Neural crest cell (in vitro differentiated cells): ENCODE measurements around the gene GSC. TPM values are rescaled to one million over a fixed set of nuclear protein-coding genes. Genes with fewer than 3 reads are reported as not detected.
A peak's percentile ranks its signal among the peaks of the same experiment; 100 is the strongest.

Source experiments
- DNase-seq: peaks from one replicate; pipeline ENCODE4 v3.0.0; 2021; ENCODE audit warnings: low read depth, mixed read lengths, low spot score
- H3K27ac Mint-ChIP-seq: one replicate; pipeline ENCODE4 v1.8.0; 2021; ENCODE audit warnings: mild to moderate bottlenecking, mixed read lengths; ENCODE audit not compliant: unreplicated experiment
- H3K27me3 Mint-ChIP-seq: 2 replicates; pipeline ENCODE4 v1.8.0; 2021; ENCODE audit warnings: low read depth, mild to moderate bottlenecking, mixed read lengths
- H3K36me3 Mint-ChIP-seq: 2 replicates; pipeline ENCODE4 v1.8.0; 2021; ENCODE audit warnings: low read depth, mild to moderate bottlenecking, mixed read lengths
- H3K4me1 Mint-ChIP-seq: 2 replicates; pipeline ENCODE4 v1.8.0; 2021; ENCODE audit warnings: mixed read lengths
- H3K4me3 Mint-ChIP-seq: one replicate; pipeline ENCODE4 v1.8.0; 2021; ENCODE audit warnings: mild to moderate bottlenecking, mixed read lengths
- H3K9me3 Mint-ChIP-seq: 2 replicates; pipeline ENCODE4 v1.8.0; 2021; ENCODE audit warnings: mixed read lengths
- total RNA-seq: library from RNA; stranded (reverse); gene quantifications from 2 replicates; pipeline ENCODE4 v1.2.1, GENCODE V29; 2021
- TF ChIP-seq, protein P1 (sequence below): fragments of 200-600 bp; sonication (generic); conservative IDR thresholded peaks from 2 replicates; pipeline ENCODE4 v1.5.0; 2021; ENCODE audit warnings: antibody characterized with exemption, mild to moderate bottlenecking

The GSC gene
- total RNA-seq, 1 donor from 2014 or later = not detected

DNA sequence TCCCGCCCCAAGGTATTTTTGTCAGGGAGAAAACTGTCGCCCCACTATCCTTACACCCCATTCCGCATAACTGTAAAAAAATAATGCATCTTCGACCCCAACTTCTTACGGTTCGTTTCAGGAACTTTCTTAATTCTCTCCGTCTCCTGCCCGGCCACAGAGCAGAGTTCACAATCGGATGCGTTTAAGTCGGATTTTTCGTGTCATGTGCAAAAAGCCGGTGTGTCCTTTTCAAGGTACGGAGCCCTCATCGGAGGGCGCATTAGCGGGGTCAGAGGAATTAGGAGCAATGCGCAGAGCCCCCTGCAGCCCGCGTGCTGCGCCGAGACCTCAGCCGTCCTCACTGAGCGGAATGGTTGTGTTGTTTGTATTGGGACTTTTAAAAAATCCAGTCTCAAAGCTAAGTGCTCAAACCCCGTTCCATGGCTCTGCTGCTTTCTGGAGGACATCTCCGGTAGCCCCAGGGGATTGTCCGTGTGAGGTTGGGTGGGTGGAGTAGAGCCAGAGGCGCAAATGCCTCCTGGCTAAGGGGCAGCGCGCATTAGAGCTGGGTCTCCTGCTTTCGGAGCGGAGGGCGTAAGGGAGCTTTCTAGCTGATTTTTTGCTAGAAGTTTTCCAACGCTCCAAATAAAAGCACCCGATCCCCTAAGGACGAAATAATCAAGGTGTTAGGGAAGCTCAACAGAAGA lies 3.9 kb upstream of the GSC start:
- no peak overlapping the region for H3K27ac Mint-ChIP-seq
- peak overlapping the region; percentile 28 for H3K4me3 Mint-ChIP-seq
- TF ChIP-seq, protein P1, sequence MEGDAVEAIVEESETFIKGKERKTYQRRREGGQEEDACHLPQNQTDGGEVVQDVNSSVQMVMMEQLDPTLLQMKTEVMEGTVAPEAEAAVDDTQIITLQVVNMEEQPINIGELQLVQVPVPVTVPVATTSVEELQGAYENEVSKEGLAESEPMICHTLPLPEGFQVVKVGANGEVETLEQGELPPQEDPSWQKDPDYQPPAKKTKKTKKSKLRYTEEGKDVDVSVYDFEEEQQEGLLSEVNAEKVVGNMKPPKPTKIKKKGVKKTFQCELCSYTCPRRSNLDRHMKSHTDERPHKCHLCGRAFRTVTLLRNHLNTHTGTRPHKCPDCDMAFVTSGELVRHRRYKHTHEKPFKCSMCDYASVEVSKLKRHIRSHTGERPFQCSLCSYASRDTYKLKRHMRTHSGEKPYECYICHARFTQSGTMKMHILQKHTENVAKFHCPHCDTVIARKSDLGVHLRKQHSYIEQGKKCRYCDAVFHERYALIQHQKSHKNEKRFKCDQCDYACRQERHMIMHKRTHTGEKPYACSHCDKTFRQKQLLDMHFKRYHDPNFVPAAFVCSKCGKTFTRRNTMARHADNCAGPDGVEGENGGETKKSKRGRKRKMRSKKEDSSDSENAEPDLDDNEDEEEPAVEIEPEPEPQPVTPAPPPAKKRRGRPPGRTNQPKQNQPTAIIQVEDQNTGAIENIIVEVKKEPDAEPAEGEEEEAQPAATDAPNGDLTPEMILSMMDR = no peak
- H3K27me3 Mint-ChIP-seq = peaks cover 98% of the 10 kb centered on the region
- peaks cover 3% of the 10 kb centered on the region for H3K36me3 Mint-ChIP-seq
- H3K9me3 Mint-ChIP-seq = no peaks in the 10 kb centered on the region
- H3K4me1 Mint-ChIP-seq = peaks cover 28% of the 10 kb centered on the region
- DNase-seq = no peak

DNA sequence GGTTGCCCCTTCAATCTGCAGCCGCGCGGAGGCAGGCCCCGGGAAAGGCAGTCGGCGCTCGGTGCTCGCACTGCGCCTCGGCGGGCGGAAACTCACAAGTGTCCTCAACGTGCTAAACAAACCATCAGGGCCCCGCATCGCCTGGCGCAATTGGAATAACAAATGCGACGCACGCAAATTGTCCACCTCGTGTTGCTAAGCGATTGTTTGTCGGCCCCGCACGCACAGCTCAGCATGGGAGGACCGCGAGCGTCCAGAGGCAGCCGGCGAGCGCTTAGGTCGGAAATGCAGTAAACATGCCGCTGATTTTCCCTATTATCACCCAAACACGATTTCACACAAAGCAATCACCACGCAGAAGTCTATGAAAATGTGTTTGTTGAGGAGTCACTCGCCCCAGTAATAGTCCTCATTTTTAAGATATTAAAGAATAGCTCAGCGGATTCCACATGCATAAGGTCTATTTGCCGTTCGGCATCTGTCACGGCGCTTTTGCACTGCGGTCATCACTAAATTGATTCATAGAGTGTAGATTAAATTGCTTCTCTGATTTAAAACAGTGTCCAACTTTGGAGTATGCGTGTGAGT lies 3.2 kb upstream of the GSC start:
- TF ChIP-seq, protein P1 = no peak
- H3K27me3 Mint-ChIP-seq = peaks cover 98% of the 10 kb centered on the region
- H3K4me1 Mint-ChIP-seq = peaks cover 33% of the 10 kb centered on the region
- no peaks in the 10 kb centered on the region for H3K9me3 Mint-ChIP-seq
- H3K36me3 Mint-ChIP-seq = peaks cover 3% of the 10 kb centered on the region
- peak overlapping the region; percentile 28 for H3K4me3 Mint-ChIP-seq
- H3K27ac Mint-ChIP-seq = no peak overlapping the region
- DNase-seq = peak; percentile 28

DNA sequence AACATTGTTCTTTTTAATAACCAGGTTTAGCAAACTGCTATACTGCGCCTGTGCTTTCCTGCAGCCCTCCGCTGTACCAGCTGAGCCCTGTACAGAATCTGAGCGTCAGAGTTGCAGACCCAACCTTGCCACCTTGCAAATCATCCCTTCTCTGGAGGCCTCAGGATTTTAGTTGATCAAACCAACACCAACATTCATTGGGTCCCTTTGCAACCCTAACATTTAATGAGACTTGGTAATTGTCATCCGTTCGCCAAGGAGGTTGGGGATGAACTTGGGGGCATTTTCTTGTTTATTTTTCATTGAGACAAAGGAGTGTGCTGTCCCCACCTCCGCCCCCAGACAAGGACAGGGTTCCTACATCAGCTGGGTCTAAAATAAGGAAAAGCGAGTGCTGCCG lies 2.6 kb upstream of the GSC start:
- peaks cover 37% of the 10 kb centered on the region for H3K4me1 Mint-ChIP-seq
- peak overlapping the region; percentile 44 for H3K4me3 Mint-ChIP-seq

DNA sequence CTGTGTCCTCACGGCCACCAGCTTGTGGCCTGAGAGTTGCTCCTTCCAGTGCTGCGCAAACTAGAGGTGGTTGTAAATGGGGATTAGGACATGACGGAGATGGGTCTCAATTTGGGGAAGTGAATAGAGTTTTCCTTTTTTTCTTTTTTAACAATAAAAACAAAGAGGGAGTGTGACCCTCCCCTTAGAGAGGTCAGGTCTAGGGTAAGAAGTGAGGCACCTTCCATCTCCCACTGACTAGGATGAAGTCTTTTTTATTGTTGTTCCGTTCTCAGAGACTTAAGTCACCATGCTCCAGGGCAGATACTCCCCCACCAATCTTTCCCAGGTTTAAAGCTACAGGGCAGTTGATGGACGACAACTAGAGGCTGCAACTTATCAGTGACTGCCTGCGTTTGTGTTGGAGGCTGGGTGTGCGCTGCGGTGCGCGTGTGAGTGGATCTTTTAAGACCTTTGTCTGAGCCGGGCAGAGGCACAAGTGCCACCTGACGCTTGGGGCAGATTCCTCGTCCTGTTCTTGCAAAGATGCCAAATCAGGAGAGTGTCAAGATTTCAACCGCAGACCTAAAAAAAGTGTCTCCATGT lies 2.1 kb upstream of the GSC start:
- H3K4me1 Mint-ChIP-seq = peaks cover 38% of the 10 kb centered on the region
- peaks cover 98% of the 10 kb centered on the region for H3K27me3 Mint-ChIP-seq
- H3K36me3 Mint-ChIP-seq = peaks cover 3% of the 10 kb centered on the region
- H3K27ac Mint-ChIP-seq = no peak overlapping the region
- H3K9me3 Mint-ChIP-seq = no peaks in the 10 kb centered on the region
- DNase-seq = no peak
- TF ChIP-seq, protein P1 = no peak
- peak overlapping the region; percentile 44 for H3K4me3 Mint-ChIP-seq

More for the DNA sequence above, 2.6 kb upstream of the GSC start:
- H3K27ac Mint-ChIP-seq = peak overlapping the region; percentile 68
- TF ChIP-seq, protein P1 = no peak
- H3K27me3 Mint-ChIP-seq = peaks cover 98% of the 10 kb centered on the region
- no peaks in the 10 kb centered on the region for H3K9me3 Mint-ChIP-seq
- peaks cover 3% of the 10 kb centered on the region for H3K36me3 Mint-ChIP-seq
- no peak for DNase-seq

DNA sequence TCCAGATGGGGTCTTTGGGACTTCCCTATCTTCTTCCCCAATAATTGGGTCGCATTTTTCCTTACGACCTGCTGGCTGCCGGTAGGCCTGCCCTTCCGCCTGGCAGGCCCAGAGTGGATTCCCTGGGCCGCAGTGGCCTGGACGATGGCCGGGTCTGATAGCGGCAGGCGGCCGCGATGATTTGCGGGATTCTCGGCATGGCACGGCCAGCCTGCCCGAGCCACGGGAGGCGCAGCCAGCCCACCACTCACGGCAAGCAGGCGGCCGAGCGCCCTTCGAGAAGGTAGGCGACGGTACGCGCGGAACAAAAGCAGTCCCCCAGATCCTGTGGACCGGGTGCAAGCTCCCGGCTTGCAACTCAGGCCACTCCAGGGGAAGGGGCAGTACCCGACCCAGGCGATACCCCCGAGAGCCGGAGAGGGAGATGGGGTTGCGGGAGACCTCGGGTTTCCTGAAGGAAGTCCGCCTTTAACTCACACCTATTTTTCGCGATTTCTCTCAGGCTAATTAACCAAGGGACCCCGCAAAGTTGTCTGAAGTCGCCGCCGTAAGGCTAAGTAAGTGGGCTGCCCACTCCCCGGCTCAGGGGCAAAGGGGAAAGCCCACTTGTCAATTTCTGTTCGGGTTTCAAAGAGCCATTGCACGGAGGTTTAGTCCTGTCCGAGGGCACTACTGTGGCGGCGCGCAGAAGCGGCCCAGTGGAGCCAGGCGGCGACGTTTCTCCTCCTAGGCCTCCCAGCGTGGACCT lies 1.4 kb upstream of the GSC start:
- TF ChIP-seq, protein P1 = no peak
- Mint-ChIP-seq H3K4me1 (peaks cover 42% of the 10 kb centered on the region), H3K9me3 (no peaks in the 10 kb centered on the region), H3K36me3 (peaks cover 3% of the 10 kb centered on the region), H3K27me3 (peaks cover 98% of the 10 kb centered on the region), H3K27ac (no peak overlapping the region), H3K4me3 (peak overlapping the region; percentile 77)
- DNase-seq = peak; percentile 19
